ENCODE measurements around the gene STIM1. TPM values are rescaled to one million over a fixed set of nuclear protein-coding genes. Genes with fewer than 3 reads are reported as not detected.
A peak's percentile ranks its signal among the peaks of the same experiment; 100 is the strongest.
"Not testable (repeated sequence)": the region's sequence is repeated elsewhere in the genome, so short reads cannot be mapped to it uniquely, and the experiment has no call there.

STIM1 gene
- total RNA-seq, 1 experiment from 2014 or later, result 18.0 TPM

GRCh38 chr11:4008116-4008515, 152.7 kb downstream of the STIM1 start:
- DNase-seq (ENCODE audit: low spot score), result no peak
- Mint-ChIP-seq H3K4me1 (no peaks in the 10 kb centered on the region), H3K9me3 (peaks cover 15% of the 10 kb centered on the region), H3K4me3 (no peak overlapping the region), H3K27me3 (ENCODE audit: low read depth) (no peaks in the 10 kb centered on the region; the same call in 1 of the 2 replicates), H3K36me3 (no peaks in the 10 kb centered on the region), H3K27ac (no peak overlapping the region)
- ChIA-PET POLR2A (no interaction called here), CTCF (no interaction called here)
- no peak for ATAC-seq
- TF ChIP-seq MXD4 (CRISPR knock-in tag; IDR thresholded peaks at IDR 0.05; ENCODE audit: borderline replicate concordance) (no peak), RORB (CRISPR knock-in tag; IDR thresholded peaks at IDR 0.05) (no peak), TCF7 (CRISPR knock-in tag; IDR thresholded peaks at IDR 0.05; ENCODE audit: low read depth) (no peak), NR1H2 (CRISPR knock-in tag; IDR thresholded peaks at IDR 0.05) (no peak), STAT6 (CRISPR knock-in tag; conservative IDR thresholded peaks at IDR 0.05; ENCODE audit: low read depth) (no peak), ZNF138 (CRISPR knock-in tag; conservative IDR thresholded peaks at IDR 0.05) (no peak), JUN (CRISPR knock-in tag; IDR thresholded peaks at IDR 0.05) (no peak), GRHL2 (CRISPR knock-in tag; IDR thresholded peaks at IDR 0.05; ENCODE audit: insufficient replicate concordance, severe bottlenecking) (no peak), CREM (CRISPR knock-in tag; IDR thresholded peaks at IDR 0.05) (no peak), ZNF121 (CRISPR knock-in tag; IDR thresholded peaks at IDR 0.05) (no peak), ELF4 (CRISPR knock-in tag; IDR thresholded peaks at IDR 0.05; ENCODE audit: low read depth) (no peak), NFE2L1 (CRISPR knock-in tag; IDR thresholded peaks at IDR 0.05) (no peak), ATF1 (CRISPR knock-in tag; IDR thresholded peaks at IDR 0.05) (no peak), EMX1 (CRISPR knock-in tag; IDR thresholded peaks at IDR 0.05) (no peak), NR2C2 (CRISPR knock-in tag; IDR thresholded peaks at IDR 0.05) (no peak), ZNF281 (CRISPR knock-in tag; IDR thresholded peaks at IDR 0.05) (no peak)
- TF ChIP-seq, protein P1, sequence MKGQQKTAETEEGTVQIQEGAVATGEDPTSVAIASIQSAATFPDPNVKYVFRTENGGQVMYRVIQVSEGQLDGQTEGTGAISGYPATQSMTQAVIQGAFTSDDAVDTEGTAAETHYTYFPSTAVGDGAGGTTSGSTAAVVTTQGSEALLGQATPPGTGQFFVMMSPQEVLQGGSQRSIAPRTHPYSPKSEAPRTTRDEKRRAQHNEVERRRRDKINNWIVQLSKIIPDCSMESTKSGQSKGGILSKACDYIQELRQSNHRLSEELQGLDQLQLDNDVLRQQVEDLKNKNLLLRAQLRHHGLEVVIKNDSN (CRISPR knock-in tag; IDR thresholded peaks at IDR 0.05), result no peak
- TF ChIP-seq, protein P2, sequence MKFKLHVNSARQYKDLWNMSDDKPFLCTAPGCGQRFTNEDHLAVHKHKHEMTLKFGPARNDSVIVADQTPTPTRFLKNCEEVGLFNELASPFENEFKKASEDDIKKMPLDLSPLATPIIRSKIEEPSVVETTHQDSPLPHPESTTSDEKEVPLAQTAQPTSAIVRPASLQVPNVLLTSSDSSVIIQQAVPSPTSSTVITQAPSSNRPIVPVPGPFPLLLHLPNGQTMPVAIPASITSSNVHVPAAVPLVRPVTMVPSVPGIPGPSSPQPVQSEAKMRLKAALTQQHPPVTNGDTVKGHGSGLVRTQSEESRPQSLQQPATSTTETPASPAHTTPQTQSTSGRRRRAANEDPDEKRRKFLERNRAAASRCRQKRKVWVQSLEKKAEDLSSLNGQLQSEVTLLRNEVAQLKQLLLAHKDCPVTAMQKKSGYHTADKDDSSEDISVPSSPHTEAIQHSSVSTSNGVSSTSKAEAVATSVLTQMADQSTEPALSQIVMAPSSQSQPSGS (CRISPR knock-in tag; IDR thresholded peaks at IDR 0.05; ENCODE audit: borderline replicate concordance, low read depth), result no peak
- TF ChIP-seq, protein P3, sequence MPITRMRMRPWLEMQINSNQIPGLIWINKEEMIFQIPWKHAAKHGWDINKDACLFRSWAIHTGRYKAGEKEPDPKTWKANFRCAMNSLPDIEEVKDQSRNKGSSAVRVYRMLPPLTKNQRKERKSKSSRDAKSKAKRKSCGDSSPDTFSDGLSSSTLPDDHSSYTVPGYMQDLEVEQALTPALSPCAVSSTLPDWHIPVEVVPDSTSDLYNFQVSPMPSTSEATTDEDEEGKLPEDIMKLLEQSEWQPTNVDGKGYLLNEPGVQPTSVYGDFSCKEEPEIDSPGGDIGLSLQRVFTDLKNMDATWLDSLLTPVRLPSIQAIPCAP (CRISPR knock-in tag; IDR thresholded peaks at IDR 0.05), result no peak

DNA sequence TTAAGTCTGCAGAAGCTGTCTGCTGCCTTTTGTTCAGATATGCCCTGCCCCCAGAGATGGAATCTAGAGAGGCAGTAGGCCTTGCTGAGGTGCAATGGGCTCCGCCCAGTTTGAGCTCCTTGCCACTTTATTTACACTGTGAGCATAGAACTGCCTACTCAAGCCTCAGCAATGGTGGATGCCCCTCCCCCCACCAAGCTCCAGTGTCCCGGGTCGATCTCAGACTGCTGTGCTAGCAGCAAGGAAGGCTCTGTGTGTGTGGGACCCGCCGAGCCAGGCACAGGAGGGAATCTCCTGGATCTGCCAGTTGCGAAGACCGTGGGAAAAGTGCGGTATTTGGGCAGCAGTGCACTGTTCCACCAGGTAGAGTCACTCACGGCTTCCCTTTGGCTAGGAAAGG, 161.1 kb downstream of the STIM1 start:
- H3K9me3 Mint-ChIP-seq; H3K4me3 Mint-ChIP-seq; H3K4me1 Mint-ChIP-seq; POLR2A ChIA-PET; H3K27ac Mint-ChIP-seq; H3K27me3 Mint-ChIP-seq (ENCODE audit: low read depth); H3K36me3 Mint-ChIP-seq: not testable (repeated sequence)
- CTCF ChIA-PET, result interaction anchor here (0.6 to 1.2 kb wide), 3 partner anchors 162 to 539 kb away, joined by 3 to 6 read pairs (median 3); partner anchors contain the start of gene STIM1
- ATAC-seq (peak; percentile 44; the same call in 1 of the 2 replicates), DNase-seq (ENCODE audit: low spot score) (peak; percentile 40)

Data from WTC11 (cell line).